ENCODE data around the gene KRT6A.

KRT6A gene

GRCh38 chr12:52529417-52529816 is 36.4 kb upstream of the KRT6A start:
- Histone ChIP-seq H3K9ac (ENCODE audit: low read depth, low read length) (no peak overlapping the region), H3K4me1 (ENCODE audit: insufficient read depth, low read length) (no peaks in the 10 kb centered on the region), H3K36me3 (ENCODE audit: insufficient read depth, low read length) (no peaks in the 10 kb centered on the region), H3K9me3 (ENCODE audit: control insufficient read depth, insufficient read depth, low read length) (no peaks in the 10 kb centered on the region)

- Histone ChIP-seq H3K9me3 (ENCODE audit: control insufficient read depth, insufficient read depth, low read length) (no peaks in the 10 kb centered on the region), H3K36me3 (ENCODE audit: insufficient read depth, low read length) (no peaks in the 10 kb centered on the region), H3K9ac (ENCODE audit: low read depth, low read length) (no peak overlapping the region)
These were observed 35.6 kb upstream of the KRT6A start for GRCh38 chr12:52528641-52529143.

DNA sequence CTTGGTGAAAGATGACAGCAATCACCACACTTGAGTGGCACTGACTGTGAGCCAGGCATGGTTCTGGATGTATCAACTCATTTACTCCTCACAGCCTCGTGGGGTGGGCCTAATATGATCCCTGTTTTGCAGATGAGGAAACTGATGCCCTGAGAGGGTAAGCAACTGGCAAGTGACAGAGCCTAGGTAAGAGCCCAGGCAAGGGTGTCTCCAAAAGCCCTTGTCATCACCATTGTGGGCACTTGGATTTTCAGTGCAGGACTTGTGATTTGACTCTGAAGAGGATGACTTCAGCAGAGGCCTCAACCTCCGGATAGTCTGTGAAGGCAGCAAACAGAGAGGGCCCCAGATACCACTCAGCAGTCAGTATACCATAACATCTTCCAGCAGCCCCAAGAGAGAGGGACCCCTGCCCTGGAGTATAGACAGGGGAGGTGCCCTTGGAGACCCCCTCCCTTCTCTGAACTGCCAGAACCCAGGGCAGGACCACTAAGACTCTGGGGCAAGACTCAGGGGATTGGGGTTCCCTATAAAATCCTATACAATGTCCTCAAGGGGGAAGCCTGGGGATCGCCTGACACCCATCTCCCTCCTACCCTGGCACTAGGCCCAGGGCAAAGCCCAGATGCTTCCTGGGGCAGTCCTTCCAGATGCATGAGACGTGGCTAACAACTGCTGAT is 34.2 kb upstream of the KRT6A start:
- no peak overlapping the region for H3K9ac ChIP-seq (ENCODE audit: low read depth, low read length)
- no peaks in the 10 kb centered on the region; the same call in 1 of the 2 replicates for H3K4me1 ChIP-seq (ENCODE audit: insufficient read depth, low read length)
- H3K9me3 ChIP-seq (ENCODE audit: control insufficient read depth, insufficient read depth, low read length), result no peaks in the 10 kb centered on the region
- H3K36me3 ChIP-seq (ENCODE audit: insufficient read depth, low read length), result no peaks in the 10 kb centered on the region

More at GRCh38 chr12:52528641-52529143, 35.6 kb upstream of the KRT6A start:
- H3K4me1 ChIP-seq (ENCODE audit: insufficient read depth, low read length), result no peaks in the 10 kb centered on the region; the same call in 1 of the 2 replicates

DNA sequence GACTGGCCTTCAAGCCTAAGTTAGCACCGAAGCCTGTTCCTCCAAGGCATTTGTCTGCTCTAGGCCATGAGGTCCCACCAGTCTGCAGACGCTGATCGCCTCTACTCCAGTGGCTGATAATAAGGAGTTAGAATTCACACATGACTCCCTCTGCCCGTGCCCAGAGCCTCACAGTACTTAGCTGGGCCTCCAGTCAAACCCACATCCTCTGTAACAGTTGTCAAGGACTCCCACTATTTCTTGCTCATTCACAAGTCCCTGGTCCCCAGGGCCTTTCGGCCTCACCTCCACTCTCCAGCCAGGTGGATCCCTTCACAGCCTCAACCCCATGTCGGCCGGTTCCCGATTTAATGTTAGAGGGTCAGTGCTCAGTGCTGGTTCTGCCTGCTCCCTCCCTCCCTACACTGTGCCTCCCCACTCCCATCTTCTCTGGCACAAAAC is 33.5 kb upstream of the KRT6A start:
- H3K9ac ChIP-seq (ENCODE audit: low read depth, low read length), result no peak overlapping the region
- peaks cover 4% of the 10 kb centered on the region; the same call in 1 of the 2 replicates for H3K4me1 ChIP-seq (ENCODE audit: insufficient read depth, low read length)
- no peaks in the 10 kb centered on the region for H3K36me3 ChIP-seq (ENCODE audit: insufficient read depth, low read length)
- no peaks in the 10 kb centered on the region for H3K9me3 ChIP-seq (ENCODE audit: control insufficient read depth, insufficient read depth, low read length)

GRCh38 chr12:52525661-52526499 is 32.8 kb upstream of the KRT6A start:
- Histone ChIP-seq H3K36me3 (ENCODE audit: insufficient read depth, low read length) (no peaks in the 10 kb centered on the region), H3K9ac (ENCODE audit: low read depth, low read length) (no peak overlapping the region), H3K9me3 (ENCODE audit: control insufficient read depth, insufficient read depth, low read length) (no peaks in the 10 kb centered on the region), H3K4me1 (ENCODE audit: insufficient read depth, low read length) (peaks cover 8% of the 10 kb centered on the region; the same call in 1 of the 2 replicates)

GRCh38 chr12:52524898-52525591 is 32.0 kb upstream of the KRT6A start:
- Histone ChIP-seq H3K4me1 (ENCODE audit: insufficient read depth, low read length) (peaks cover 8% of the 10 kb centered on the region; the same call in 1 of the 2 replicates), H3K9ac (ENCODE audit: low read depth, low read length) (no peak overlapping the region), H3K36me3 (ENCODE audit: insufficient read depth, low read length) (no peaks in the 10 kb centered on the region), H3K9me3 (ENCODE audit: control insufficient read depth, insufficient read depth, low read length) (no peaks in the 10 kb centered on the region)

GRCh38 chr12:52524241-52524897 is 31.3 kb upstream of the KRT6A start:
- Histone ChIP-seq H3K9me3 (ENCODE audit: control insufficient read depth, insufficient read depth, low read length) (no peaks in the 10 kb centered on the region), H3K4me1 (ENCODE audit: insufficient read depth, low read length) (peaks cover 8% of the 10 kb centered on the region; the same call in 1 of the 2 replicates), H3K9ac (ENCODE audit: low read depth, low read length) (no peak overlapping the region), H3K36me3 (ENCODE audit: insufficient read depth, low read length) (no peaks in the 10 kb centered on the region)

- no peaks in the 10 kb centered on the region for H3K36me3 ChIP-seq (ENCODE audit: insufficient read depth, low read length)
- H3K9ac ChIP-seq (ENCODE audit: low read depth, low read length), result no peak overlapping the region
- no peaks in the 10 kb centered on the region for H3K9me3 ChIP-seq (ENCODE audit: control insufficient read depth, insufficient read depth, low read length)
- peaks cover 8% of the 10 kb centered on the region; the same call in 1 of the 2 replicates for H3K4me1 ChIP-seq (ENCODE audit: insufficient read depth, low read length)
These were observed 30.8 kb upstream of the KRT6A start for GRCh38 chr12:52523824-52524223.

GRCh38 chr12:52522346-52523011 is 29.4 kb upstream of the KRT6A start:
- no peaks in the 10 kb centered on the region for H3K9me3 ChIP-seq (ENCODE audit: control insufficient read depth, insufficient read depth, low read length)
- peaks cover 8% of the 10 kb centered on the region; the same call in 1 of the 2 replicates for H3K4me1 ChIP-seq (ENCODE audit: insufficient read depth, low read length)
- H3K9ac ChIP-seq (ENCODE audit: low read depth, low read length), result no peak overlapping the region
- no peaks in the 10 kb centered on the region for H3K36me3 ChIP-seq (ENCODE audit: insufficient read depth, low read length)

GRCh38 chr12:52521568-52522266 is 28.7 kb upstream of the KRT6A start:
- Histone ChIP-seq H3K9ac (ENCODE audit: low read depth, low read length) (no peak overlapping the region), H3K4me1 (ENCODE audit: insufficient read depth, low read length) (peaks cover 8% of the 10 kb centered on the region; the same call in 1 of the 2 replicates), H3K36me3 (ENCODE audit: insufficient read depth, low read length) (no peaks in the 10 kb centered on the region), H3K9me3 (ENCODE audit: control insufficient read depth, insufficient read depth, low read length) (no peaks in the 10 kb centered on the region)

DNA sequence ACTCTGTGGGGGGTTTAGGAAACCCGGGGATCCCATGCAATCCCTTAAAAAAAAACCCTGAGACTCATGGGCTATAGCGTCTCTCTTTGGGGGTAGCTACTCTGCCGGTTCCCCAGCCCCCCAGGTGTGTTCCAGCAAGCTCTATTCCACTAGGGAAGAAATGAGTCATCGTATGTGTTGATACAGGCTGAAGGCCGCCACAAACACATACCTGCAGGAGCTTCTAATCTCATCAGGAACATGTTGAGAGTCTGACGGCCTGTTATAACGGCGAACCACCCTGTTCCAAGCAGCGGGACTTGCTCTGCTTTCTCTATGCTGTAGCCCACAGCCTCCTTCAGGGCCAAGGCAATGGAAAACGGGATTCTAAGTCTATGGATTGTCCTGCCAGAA is 28.1 kb upstream of the KRT6A start:
- Histone ChIP-seq H3K36me3 (ENCODE audit: insufficient read depth, low read length) (no peaks in the 10 kb centered on the region), H3K9ac (ENCODE audit: low read depth, low read length) (no peak overlapping the region), H3K9me3 (ENCODE audit: control insufficient read depth, insufficient read depth, low read length) (no peaks in the 10 kb centered on the region), H3K4me1 (ENCODE audit: insufficient read depth, low read length) (peaks cover 8% of the 10 kb centered on the region; the same call in 1 of the 2 replicates)

- Histone ChIP-seq H3K4me1 (ENCODE audit: insufficient read depth, low read length) (peaks cover 8% of the 10 kb centered on the region; the same call in 1 of the 2 replicates), H3K36me3 (ENCODE audit: insufficient read depth, low read length) (no peaks in the 10 kb centered on the region), H3K9ac (ENCODE audit: low read depth, low read length) (no peak within 1 kb of the TSS), H3K9me3 (ENCODE audit: control insufficient read depth, insufficient read depth, low read length) (no peaks in the 10 kb centered on the region)
These were observed 27.0 kb upstream of the KRT6A start, which contains the start of gene KRT5 for GRCh38 chr12:52519826-52520662. Gene KRT5, minus strand, starts transcription at chr12:52520394. Its CDS starts 98 bp downstream, at chr12:52520296.
